ENCODE measurements around the gene PSRC1. TPM values are rescaled to one million over a fixed set of nuclear protein-coding genes. Genes with fewer than 3 reads are reported as not detected.
"Not testable (repeated sequence)": the region's sequence is repeated elsewhere in the genome, so short reads cannot be mapped to it uniquely, and the experiment has no call there.

Gene PSRC1
- total and polyA plus RNA-seq, 2 experiments from 2014 or later = 15.3 to 15.6 TPM

- 50 to 55% methylated on average over 6 of the region's 6 CpGs for WGBS, 2 experiments (ENCODE audit: low coverage in 1 of 2, low lambda C conversion rate in 2 of 2, missing lambda C conversion rate in 2 of 2)
- in situ Hi-C loops (cut with MboI) = no loop called here
- no peak overlapping the region for H3K27ac ChIP-seq
Observed at GRCh38 chr1:109290998-109291397, 8.1 kb upstream of the PSRC1 start.

DNA sequence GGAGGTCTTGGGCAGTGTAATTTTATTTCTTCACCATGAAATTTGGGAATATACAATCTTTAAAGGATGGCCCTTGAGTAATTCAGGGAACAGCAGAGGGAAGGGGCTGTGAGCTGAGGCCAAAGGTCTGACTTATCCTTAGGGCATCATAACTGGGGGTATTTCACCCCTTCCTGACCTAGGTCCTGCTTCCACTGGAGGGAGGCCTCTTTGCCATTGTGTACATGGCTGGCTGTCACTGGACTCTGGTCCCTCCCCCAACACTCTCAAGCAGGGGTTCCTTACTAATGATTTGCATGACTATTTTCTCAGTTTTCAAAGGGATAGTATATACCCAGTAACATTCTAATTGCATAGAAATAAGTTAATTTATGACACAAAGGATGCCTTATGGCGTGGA, 7.2 kb upstream of the PSRC1 start:
- Histone ChIP-seq H3K4me1 (ENCODE audit: insufficient read depth) (0 out of 2 replicates have a peak, but pooled peaks cover 7% of the 10 kb centered on the region), H3K9ac (no peak overlapping the region), H3K9me3 (ENCODE audit: low read depth) (no peaks in the 10 kb centered on the region), H3K36me3 (ENCODE audit: low read depth) (no peaks in the 10 kb centered on the region), H3K27me3 (replicated peaks; ENCODE audit: insufficient read depth) (no peaks in the 10 kb centered on the region), H3K79me2 (ENCODE audit: insufficient read depth) (no peaks in the 10 kb centered on the region), H3F3A (ENCODE audit: insufficient read depth) (no peaks in the 10 kb centered on the region), H3K4me2 (ENCODE audit: unreplicated experiment) (no peak overlapping the region), H3K9me2 (ENCODE audit: insufficient read depth) (no peaks in the 10 kb centered on the region), H3K4me3 (no peak overlapping the region), H4K20me1 (ENCODE audit: insufficient read depth) (no peaks in the 10 kb centered on the region), H3K27ac (no peak overlapping the region), H2AFZ (no peak overlapping the region)
- no peak for TF ChIP-seq EZH2phosphoT487 (IDR thresholded peaks at IDR 0.05; ENCODE audit: insufficient read depth, low read depth)
- no peak for TF ChIP-seq EZH2 (IDR thresholded peaks at IDR 0.05; ENCODE audit: insufficient read depth, poor library complexity, severe bottlenecking)
- 93 to 95% methylated on average over 1 of the region's 1 CpG for WGBS, 2 experiments (ENCODE audit: low coverage in 1 of 2, low lambda C conversion rate in 2 of 2, missing lambda C conversion rate in 2 of 2)
- in situ Hi-C loops (cut with MboI) = no loop called here
- no peak for DNase-seq

More at GRCh38 chr1:109290998-109291397, 8.1 kb upstream of the PSRC1 start:
- Histone ChIP-seq H3K79me2 (ENCODE audit: insufficient read depth) (no peaks in the 10 kb centered on the region), H3K36me3 (ENCODE audit: low read depth) (no peaks in the 10 kb centered on the region), H3K4me1 (ENCODE audit: insufficient read depth) (0 out of 2 replicates have a peak, but pooled peaks cover 7% of the 10 kb centered on the region), H3K4me3 (no peak overlapping the region), H3K27me3 (replicated peaks; ENCODE audit: insufficient read depth) (no peaks in the 10 kb centered on the region), H3K4me2 (ENCODE audit: unreplicated experiment) (no peak overlapping the region), H4K20me1 (ENCODE audit: insufficient read depth) (no peaks in the 10 kb centered on the region), H3K9ac (no peak overlapping the region), H3K9me2 (ENCODE audit: insufficient read depth) (no peaks in the 10 kb centered on the region), H3K9me3 (ENCODE audit: low read depth) (no peaks in the 10 kb centered on the region), H3F3A (ENCODE audit: insufficient read depth) (no peaks in the 10 kb centered on the region), H2AFZ (no peak overlapping the region)
- TF ChIP-seq EZH2phosphoT487 (IDR thresholded peaks at IDR 0.05; ENCODE audit: insufficient read depth, low read depth) (no peak), EZH2 (IDR thresholded peaks at IDR 0.05; ENCODE audit: insufficient read depth, poor library complexity, severe bottlenecking) (no peak)
- DNase-seq = no peak

DNA sequence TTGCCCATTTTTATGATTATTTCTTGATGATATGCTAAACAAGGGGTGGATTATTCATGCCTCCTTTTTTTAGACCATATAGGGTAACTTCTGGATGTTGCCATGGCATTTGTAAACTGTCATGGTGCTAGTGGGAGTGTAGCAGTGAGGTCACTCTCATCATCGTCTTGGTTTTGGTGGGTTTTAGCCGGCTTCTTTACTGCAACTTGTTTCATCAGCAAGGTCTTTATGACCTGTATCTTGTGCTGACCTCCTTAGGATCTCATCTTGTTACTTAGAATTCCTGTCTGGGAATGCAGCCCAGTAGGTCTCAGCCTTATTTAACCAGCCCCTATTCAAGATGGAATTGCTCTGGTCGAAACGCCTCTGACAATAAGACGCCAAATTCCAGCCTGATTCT, 3.8 kb upstream of the PSRC1 start:
- H3K9me2 ChIP-seq (ENCODE audit: insufficient read depth); DNase-seq; H4K20me1 ChIP-seq (ENCODE audit: insufficient read depth); H3K27me3 ChIP-seq (replicated peaks; ENCODE audit: insufficient read depth); H3K4me3 ChIP-seq; in situ Hi-C loops (cut with MboI); H2AFZ ChIP-seq; H3K27ac ChIP-seq; H3K4me2 ChIP-seq (ENCODE audit: unreplicated experiment); H3K36me3 ChIP-seq (ENCODE audit: low read depth); H3K4me1 ChIP-seq (ENCODE audit: insufficient read depth); H3K9me3 ChIP-seq (ENCODE audit: low read depth); H3K9ac ChIP-seq; H3F3A ChIP-seq (ENCODE audit: insufficient read depth): not testable (repeated sequence)
- H3K79me2 ChIP-seq (ENCODE audit: insufficient read depth) = peaks cover 11% of the 10 kb centered on the region
- 86% methylated on average over 5 of the region's 5 CpGs for WGBS, 2 experiments (ENCODE audit: low coverage in 1 of 2, low lambda C conversion rate in 2 of 2, missing lambda C conversion rate in 2 of 2)

- Histone ChIP-seq H3K36me3 (ENCODE audit: low read depth) (no peaks in the 10 kb centered on the region), H4K20me1 (ENCODE audit: insufficient read depth) (no peaks in the 10 kb centered on the region), H3K4me3 (peak overlapping the region; percentile 84), H3K27ac (peak overlapping the region; percentile 79), H3K27me3 (replicated peaks; ENCODE audit: insufficient read depth) (no peaks in the 10 kb centered on the region), H3K79me2 (ENCODE audit: insufficient read depth) (peaks cover 20% of the 10 kb centered on the region), H3K9ac (peak overlapping the region; percentile 83), H3K4me2 (ENCODE audit: unreplicated experiment) (peak overlapping the region; percentile 95), H3K9me2 (ENCODE audit: insufficient read depth) (no peaks in the 10 kb centered on the region), H3F3A (ENCODE audit: insufficient read depth) (peaks cover 7% of the 10 kb centered on the region), H3K4me1 (ENCODE audit: insufficient read depth) (peaks cover 5% of the 10 kb centered on the region), H2AFZ (peak overlapping the region; percentile 97), H3K9me3 (ENCODE audit: low read depth) (no peaks in the 10 kb centered on the region)
- no peak for DNase-seq
- WGBS, 2 experiments (ENCODE audit: low coverage in 1 of 2, low lambda C conversion rate in 2 of 2, missing lambda C conversion rate in 2 of 2) = 54% methylated on average over 17 of the region's 17 CpGs
- in situ Hi-C loops (cut with MboI) = no loop called here
- no peak for TF ChIP-seq EZH2 (IDR thresholded peaks at IDR 0.05; ENCODE audit: insufficient read depth, poor library complexity, severe bottlenecking)
- no peak for TF ChIP-seq EZH2phosphoT487 (IDR thresholded peaks at IDR 0.05; ENCODE audit: insufficient read depth, low read depth)
Observed at GRCh38 chr1:109283748-109284600, 1.0 kb upstream of the PSRC1 start.
